Hepatocyte (in vitro differentiated cells): ENCODE results near the gene GNL2. TPM values are rescaled to one million over a fixed set of nuclear protein-coding genes. Genes with fewer than 3 reads are reported as not detected.

Experiments
- DNase-seq: peaks from one replicate; pipeline ENCODE4 v3.0.0-alpha.2; 2016; ENCODE audit warnings: low spot score
- H2AFZ ChIP-seq: fragments of 200-600 bp; sonication (generic); 2 replicates; pipeline ENCODE4 v1.6.0; 2016; ENCODE audit warnings: antibody characterized with exemption, mild to moderate bottlenecking
- H3K27ac ChIP-seq: fragments of 200-600 bp; sonication (generic); 2 replicates; pipeline ENCODE4 v1.5.1; 2016; ENCODE audit warnings: mild to moderate bottlenecking
- H3K27me3 ChIP-seq: fragments of 200-600 bp; sonication (generic); 2 replicates; pipeline ENCODE4 v1.6.1; 2016
- H3K36me3 ChIP-seq: fragments of 200-600 bp; sonication (generic); replicated peaks from 2 replicates; pipeline ENCODE4 v1.5.1; 2016; ENCODE audit warnings: low read depth; ENCODE audit not compliant: insufficient read depth
- H3K4me1 ChIP-seq: fragments of 200-600 bp; sonication (generic); 2 replicates; pipeline ENCODE4 v1.5.1; 2016; ENCODE audit warnings: mild to moderate bottlenecking, moderate library complexity; ENCODE audit not compliant: insufficient read depth
- H3K4me2 ChIP-seq: fragments of 200-600 bp; sonication (generic); 2 replicates; pipeline ENCODE4 v1.6.0; 2016
- H3K4me3 ChIP-seq: fragments of 200-600 bp; sonication (generic); 2 replicates; pipeline ENCODE4 v1.5.1; 2016; ENCODE audit warnings: mild to moderate bottlenecking
- H3K79me2 ChIP-seq: fragments of 200-600 bp; sonication (generic); 2 replicates; pipeline ENCODE4 v1.6.0; 2017; ENCODE audit warnings: mild to moderate bottlenecking
- H3K9me2 ChIP-seq: fragments of 200-600 bp; sonication (generic); replicated peaks from 2 replicates; pipeline ENCODE4 v1.6.0; 2017; ENCODE audit warnings: mild to moderate bottlenecking; ENCODE audit not compliant: insufficient read depth
- H3K9me3 ChIP-seq: fragments of 200-600 bp; sonication (generic); 2 replicates; pipeline ENCODE4 v1.5.1; 2016; ENCODE audit warnings: low read depth, mild to moderate bottlenecking
- H4K20me1 ChIP-seq: fragments of 200-600 bp; sonication (generic); 2 replicates; pipeline ENCODE4 v1.6.0; 2016; ENCODE audit warnings: mild to moderate bottlenecking; ENCODE audit not compliant: insufficient read depth, poor library complexity, severe bottlenecking
- EZH2 ChIP-seq: fragments of 200-600 bp; sonication (generic); IDR thresholded peaks from 2 replicates; pipeline ENCODE4 v1.6.1; 2016; ENCODE audit warnings: antibody characterized with exemption, mild to moderate bottlenecking, borderline replicate concordance
- EZH2phosphoT487 ChIP-seq: fragments of 200-600 bp; sonication (generic); IDR thresholded peaks from one replicate; pipeline ENCODE4 v1.6.1; 2018; ENCODE audit warnings: antibody characterized with exemption, mild to moderate bottlenecking, low read depth, moderate library complexity; ENCODE audit not compliant: unreplicated experiment, severe bottlenecking
- WGBS: methylation state at CpG from one replicate; pipeline ENCODE4 v1.1.6; 2016; ENCODE audit warnings: low lambda C conversion rate; ENCODE audit errors: missing lambda C conversion rate; 5-methylcytosine and 5-hydroxymethylcytosine counted together
- polyA plus RNA-seq: library from polyadenylated mRNA; unstranded; fragments of >200 nt; fragmentation: Nextera tagmentation; extraction: Ambion mirVana; gene quantifications from 2 replicates; pipeline ENCODE4 v1.2.1, GENCODE V29; 2016
- total RNA-seq: library from RNA; depleted of rRNA; stranded (reverse); fragments of >200 nt; gene quantifications from 2 replicates; pipeline ENCODE4 v1.2.3, GENCODE V29; 2014
- TF ChIP-seq, protein P1 (sequence below): fragments of 200-600 bp; sonication (generic); IDR thresholded peaks from 2 replicates; pipeline ENCODE4 v1.5.1; 2016; ENCODE audit warnings: antibody characterized with exemption, mild to moderate bottlenecking; ENCODE audit not compliant: poor library complexity

GNL2 gene
- total and polyA plus RNA-seq, 2 experiments from 2014 or later = 47.2 to 51.7 TPM

DNA sequence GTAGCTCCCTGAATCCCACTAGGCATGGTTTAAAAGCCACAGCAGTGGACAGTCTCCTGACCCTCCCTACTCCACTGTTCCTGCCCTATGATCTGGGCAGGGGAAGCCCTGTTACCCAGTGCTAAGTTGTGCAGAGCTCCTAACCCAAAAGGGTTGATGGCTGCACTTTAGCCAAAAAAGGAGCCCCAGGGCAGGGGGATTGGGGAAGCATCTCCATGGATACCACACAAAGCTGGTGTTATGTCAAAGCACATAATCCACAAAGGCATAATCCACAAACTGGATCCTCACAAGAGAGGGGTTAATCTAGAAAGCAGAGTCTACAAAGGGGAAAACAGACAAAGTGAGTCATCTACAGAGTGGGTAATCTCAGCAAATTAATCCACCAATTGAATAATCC lies 33.3 kb upstream of the GNL2 start:
- Histone ChIP-seq H3K36me3 (no peaks in the 10 kb centered on the region), H3K79me2 (no peaks in the 10 kb centered on the region), H3K9me2 (no peaks in the 10 kb centered on the region), H3K4me1 (no peaks in the 10 kb centered on the region), H3K27me3 (peaks cover 89% of the 10 kb centered on the region), H3K27ac (no peak overlapping the region), H4K20me1 (no peaks in the 10 kb centered on the region), H3K9me3 (no peaks in the 10 kb centered on the region), H3K4me3 (no peak overlapping the region), H2AFZ (no peak overlapping the region), H3K4me2 (no peak overlapping the region)
- no peak for TF ChIP-seq EZH2
- TF ChIP-seq, protein P1, sequence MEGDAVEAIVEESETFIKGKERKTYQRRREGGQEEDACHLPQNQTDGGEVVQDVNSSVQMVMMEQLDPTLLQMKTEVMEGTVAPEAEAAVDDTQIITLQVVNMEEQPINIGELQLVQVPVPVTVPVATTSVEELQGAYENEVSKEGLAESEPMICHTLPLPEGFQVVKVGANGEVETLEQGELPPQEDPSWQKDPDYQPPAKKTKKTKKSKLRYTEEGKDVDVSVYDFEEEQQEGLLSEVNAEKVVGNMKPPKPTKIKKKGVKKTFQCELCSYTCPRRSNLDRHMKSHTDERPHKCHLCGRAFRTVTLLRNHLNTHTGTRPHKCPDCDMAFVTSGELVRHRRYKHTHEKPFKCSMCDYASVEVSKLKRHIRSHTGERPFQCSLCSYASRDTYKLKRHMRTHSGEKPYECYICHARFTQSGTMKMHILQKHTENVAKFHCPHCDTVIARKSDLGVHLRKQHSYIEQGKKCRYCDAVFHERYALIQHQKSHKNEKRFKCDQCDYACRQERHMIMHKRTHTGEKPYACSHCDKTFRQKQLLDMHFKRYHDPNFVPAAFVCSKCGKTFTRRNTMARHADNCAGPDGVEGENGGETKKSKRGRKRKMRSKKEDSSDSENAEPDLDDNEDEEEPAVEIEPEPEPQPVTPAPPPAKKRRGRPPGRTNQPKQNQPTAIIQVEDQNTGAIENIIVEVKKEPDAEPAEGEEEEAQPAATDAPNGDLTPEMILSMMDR = no peak
- no peak for TF ChIP-seq EZH2phosphoT487
- DNase-seq = no peak

DNA sequence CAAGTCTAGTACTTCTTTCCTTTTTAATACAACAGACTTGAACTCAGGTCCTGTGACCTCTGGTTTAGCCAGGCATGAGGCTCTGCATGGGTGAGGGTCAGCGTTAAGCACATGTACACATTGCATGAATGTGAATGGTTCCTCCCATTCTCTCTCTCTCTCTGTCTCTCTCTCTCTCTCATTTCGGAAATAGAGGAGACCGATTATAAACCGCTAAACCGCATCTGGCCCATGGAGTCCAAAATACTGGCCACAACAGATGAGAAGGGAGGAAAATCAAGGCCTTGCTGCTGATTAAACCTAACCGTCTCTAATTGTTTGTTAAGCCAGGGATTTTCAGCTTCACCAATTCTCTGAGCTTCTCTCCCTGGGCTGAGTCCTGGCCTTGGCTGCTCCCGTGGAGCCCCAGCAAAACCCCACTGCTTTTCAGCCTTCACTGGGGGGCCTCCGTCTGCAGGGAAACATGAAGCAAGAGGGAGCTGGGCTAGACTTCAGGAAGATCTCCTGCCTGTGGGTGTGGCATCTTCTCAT lies 32.4 kb upstream of the GNL2 start:
- Histone ChIP-seq H3K4me2 (no peak overlapping the region), H3K9me3 (no peaks in the 10 kb centered on the region), H3K9me2 (no peaks in the 10 kb centered on the region), H3K79me2 (no peaks in the 10 kb centered on the region), H3K27ac (no peak overlapping the region), H3K4me1 (no peaks in the 10 kb centered on the region), H3K4me3 (no peak overlapping the region), H2AFZ (no peak overlapping the region), H3K27me3 (peaks cover 84% of the 10 kb centered on the region), H4K20me1 (no peaks in the 10 kb centered on the region), H3K36me3 (no peaks in the 10 kb centered on the region)
- DNase-seq = no peak
- 80% methylated on average over 8 of the region's 8 CpGs for WGBS
- TF ChIP-seq EZH2phosphoT487 (no peak), EZH2 (no peak)
- TF ChIP-seq, protein P1 = no peak

DNA sequence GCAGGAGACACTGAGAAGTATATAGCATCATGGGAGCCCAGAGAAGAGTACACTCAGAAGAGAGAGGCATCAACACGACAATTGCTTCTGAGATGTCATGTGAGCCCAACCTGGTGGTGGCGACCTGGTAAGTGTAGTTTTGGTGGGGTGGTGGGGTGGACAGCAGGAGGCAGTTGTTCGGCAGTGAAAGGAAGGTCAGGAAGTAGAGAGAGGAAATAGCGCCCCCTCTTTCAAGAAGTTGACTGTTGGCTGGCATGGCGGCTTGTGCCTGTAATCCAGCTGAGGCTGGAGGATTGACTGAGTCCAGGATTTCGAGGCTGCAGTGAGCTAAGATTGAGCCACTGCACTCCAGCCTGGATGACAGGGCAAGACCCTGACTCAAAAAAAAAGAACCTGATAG lies 26.4 kb upstream of the GNL2 start:
- DNase-seq = no peak
- Histone ChIP-seq H3K9me2 (no peaks in the 10 kb centered on the region), H3K4me3 (no peak overlapping the region), H3K79me2 (no peaks in the 10 kb centered on the region), H4K20me1 (no peaks in the 10 kb centered on the region), H3K4me1 (no peaks in the 10 kb centered on the region), H3K9me3 (no peaks in the 10 kb centered on the region), H3K4me2 (no peak overlapping the region), H3K27ac (no peak overlapping the region), H2AFZ (no peak overlapping the region), H3K36me3 (no peaks in the 10 kb centered on the region), H3K27me3 (peaks cover 66% of the 10 kb centered on the region)
- 34% methylated on average over 5 of the region's 6 CpGs for WGBS
- TF ChIP-seq, protein P1 = no peak
- no peak for TF ChIP-seq EZH2
- no peak for TF ChIP-seq EZH2phosphoT487

DNA sequence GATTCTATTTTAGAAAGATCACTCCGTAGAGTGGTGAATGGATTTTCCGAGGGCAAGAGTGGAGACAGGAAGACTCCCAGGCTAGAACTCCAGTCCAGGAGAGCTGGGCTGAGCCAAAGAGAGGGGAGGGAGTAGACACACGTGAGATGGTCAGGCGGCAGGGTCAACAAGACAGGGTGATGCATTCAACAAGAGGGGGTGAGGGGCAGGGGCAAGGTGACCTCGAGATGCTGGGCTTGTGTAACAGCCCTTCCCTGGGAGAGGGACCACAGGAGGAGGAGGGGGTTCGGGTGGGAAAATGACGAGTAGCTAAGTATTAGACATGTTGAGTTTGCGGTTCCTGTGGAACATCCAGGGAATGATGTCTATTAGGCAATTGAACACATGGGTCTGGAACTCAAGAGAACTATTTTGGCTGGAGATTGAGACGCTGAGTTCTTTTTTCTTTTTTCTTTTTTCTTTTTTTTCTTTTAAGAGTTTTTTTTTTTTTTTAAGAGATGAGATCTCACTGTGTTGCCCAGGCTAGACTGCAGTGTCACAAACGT lies 25.7 kb upstream of the GNL2 start:
- WGBS = 72% methylated on average over 10 of the region's 10 CpGs
- H3K27ac ChIP-seq = no peak overlapping the region
- no peaks in the 10 kb centered on the region for H3K4me1 ChIP-seq
- H3K4me2 ChIP-seq = no peak overlapping the region
- no peaks in the 10 kb centered on the region for H4K20me1 ChIP-seq
- no peak overlapping the region for H2AFZ ChIP-seq
- H3K9me3 ChIP-seq = no peaks in the 10 kb centered on the region
- no peak overlapping the region for H3K4me3 ChIP-seq
- peaks cover 63% of the 10 kb centered on the region for H3K27me3 ChIP-seq
- DNase-seq = no peak
- no peaks in the 10 kb centered on the region for H3K9me2 ChIP-seq
- TF ChIP-seq EZH2 = no peak
- no peak for TF ChIP-seq EZH2phosphoT487
- TF ChIP-seq, protein P1 = no peak
- H3K79me2 ChIP-seq = no peaks in the 10 kb centered on the region
- no peaks in the 10 kb centered on the region for H3K36me3 ChIP-seq
